ENCODE results near the gene UBN1. TPM values are rescaled to one million over a fixed set of nuclear protein-coding genes. Genes with fewer than 3 reads are reported as not detected.

Gene UBN1
- 33.2 and 44.3 TPM in 2 replicates for total RNA-seq

DNA sequence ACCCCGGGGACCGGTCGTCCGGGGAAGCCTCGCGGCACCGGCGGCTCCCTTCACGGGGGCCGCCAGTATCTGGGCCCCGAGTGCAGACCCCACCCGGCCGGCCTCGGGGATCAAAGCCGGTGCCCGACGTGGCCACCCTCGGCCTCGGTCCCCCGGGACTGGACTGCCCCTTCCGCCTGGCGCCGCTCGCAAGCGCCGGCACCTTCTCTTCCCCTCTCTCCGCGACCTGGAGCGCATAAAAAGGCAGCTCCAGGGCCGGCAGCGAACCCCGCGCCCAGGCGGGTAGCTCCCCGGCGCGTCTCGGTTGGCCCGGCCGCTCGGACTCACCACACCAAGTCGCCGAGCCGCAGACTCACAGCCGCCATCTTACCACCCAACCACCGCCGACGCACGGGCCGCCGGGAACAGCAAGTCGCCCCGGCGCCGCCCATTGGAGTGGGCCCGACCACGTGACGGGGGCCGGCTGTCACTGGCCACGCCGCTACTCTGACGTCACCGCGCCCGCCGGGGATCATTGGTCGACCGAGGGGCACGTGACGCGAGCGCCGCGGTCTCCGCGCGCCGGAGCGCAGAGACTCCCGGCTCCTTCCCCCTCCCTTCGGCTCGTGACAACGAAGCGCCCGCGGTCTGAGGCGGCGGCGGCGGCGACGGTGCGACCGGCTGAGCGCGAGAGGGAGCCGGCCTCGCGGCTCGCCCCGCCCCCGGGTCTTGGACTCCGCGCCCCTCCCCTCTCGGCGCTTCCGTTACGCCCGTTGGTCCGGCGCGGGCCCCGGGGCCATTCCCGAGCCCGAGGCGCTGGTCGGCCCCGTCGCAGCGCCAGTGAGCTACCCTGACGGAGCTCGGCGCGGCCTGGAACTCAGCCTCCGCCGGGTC is at the start of gene UBN1, which contains the start of gene GLYR1:
Gene UBN1 (plus strand): TSS at position 581 of the 873 bp plus-strand sequence. CDS start 5,437 bp downstream, outside the sequence.
Gene GLYR1 (minus strand): TSS at position 388 of the 873 bp plus-strand sequence. CDS start 23 bp downstream, at position 365.

DNA sequence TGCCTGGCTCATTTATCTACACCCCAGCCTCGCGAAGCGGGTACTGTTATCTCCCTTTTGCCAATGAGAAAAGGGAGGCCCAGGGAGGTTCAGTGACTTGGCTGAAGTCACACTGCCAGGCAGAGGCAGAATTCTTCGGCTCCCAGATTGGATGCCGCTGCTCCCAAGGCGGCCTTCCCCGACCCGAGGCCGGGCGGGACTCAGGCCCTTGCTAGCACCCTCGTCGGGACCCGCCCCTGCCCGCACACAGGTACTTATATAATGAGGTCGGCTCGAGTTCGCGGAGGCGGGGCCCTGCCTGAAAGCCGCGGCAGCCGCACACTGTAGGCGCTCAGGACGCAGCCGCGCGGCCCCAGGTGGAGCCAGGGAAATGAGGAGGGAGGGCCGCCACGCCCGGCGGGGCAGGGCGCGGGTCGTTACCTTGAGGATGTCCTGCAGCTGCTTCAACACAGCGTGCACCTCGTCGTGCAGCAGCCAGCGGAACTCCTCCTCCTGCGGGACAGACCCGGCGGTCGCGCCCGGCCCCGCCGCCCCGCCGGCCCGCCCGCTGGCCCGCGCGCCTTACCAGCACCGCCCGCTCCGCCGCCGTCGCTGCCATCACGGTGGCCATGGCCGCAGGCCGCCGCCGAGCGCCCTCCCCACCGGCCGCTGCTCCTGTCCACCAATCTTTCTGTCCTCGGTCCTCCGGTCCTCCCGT is 45.2 kb upstream of the UBN1 start, which contains the start of gene ROGDI:
Gene ROGDI (minus strand): TSS at position 672 of the 697 bp plus-strand sequence. CDS start 62 bp downstream, at position 610.

Other genes starting within 250 kb of the UBN1 start
- gene UBALD1, start 232.6 kb upstream of the UBN1 start, total RNA-seq, result 4.1 and 7.3 TPM in 2 replicates
- 11.3 and 34.5 TPM in 2 replicates for gene MGRN1, start 222.7 kb upstream of the UBN1 start, total RNA-seq
- gene NUDT16L1, start 153.9 kb upstream of the UBN1 start, total RNA-seq, result 22.2 and 23.6 TPM in 2 replicates
- 11.6 and 20.2 TPM in 2 replicates for gene ANKS3, start 113.2 kb upstream of the UBN1 start, total RNA-seq
- under 0.01 and 0.28 TPM in 2 replicates for gene DNAAF8, start 112.9 kb upstream of the UBN1 start, total RNA-seq
- 5.8 and 8.0 TPM in 2 replicates for gene ZNF500, start 80.3 kb upstream of the UBN1 start, total RNA-seq
- not detected in 2 replicates for gene SEPTIN12, start 59.1 kb upstream of the UBN1 start, total RNA-seq
- 2.1 and 5.8 TPM in 2 replicates for gene SMIM22, start 52.1 kb upstream of the UBN1 start, total RNA-seq
- 10.9 and 20.9 TPM in 2 replicates for gene ROGDI, start 44.8 kb upstream of the UBN1 start, total RNA-seq
- 40.7 and 68.3 TPM in 2 replicates for gene GLYR1, start 193 bp upstream of the UBN1 start, total RNA-seq
- gene PPL, start 89.7 kb downstream of the UBN1 start, total RNA-seq, result 199 and 267 TPM in 2 replicates
- 0.14 and 0.34 TPM in 2 replicates for gene SEC14L5, start 110.8 kb downstream of the UBN1 start, total RNA-seq
- gene NAGPA, start 186.5 kb downstream of the UBN1 start, total RNA-seq, result 9.6 and 18.2 TPM in 2 replicates
- not detected in 2 replicates for gene C16orf89, start 218.5 kb downstream of the UBN1 start, total RNA-seq
- 17.6 and 20.2 TPM in 2 replicates for gene ALG1, start 224.4 kb downstream of the UBN1 start, total RNA-seq

Data from nasal cavity respiratory epithelium epithelial cell of viscerocranial mucosa (primary cell).